SK-N-SH (cell line): ENCODE data around the gene PNMA1. TPM values are rescaled to one million over a fixed set of nuclear protein-coding genes. Genes with fewer than 3 reads are reported as not detected.

Experiments
- CTCF ChIA-PET: fragments of 300-600, 350-600 bp; formaldehyde crosslinking; extraction: SDS; loops from one replicate; lab custom pipeline; 2021; lab: Yijun Ruan, JAX
- POLR2A ChIA-PET: fragments of 350-600 bp; sonication (Branson Sonifier 250); formaldehyde crosslinking; extraction: SDS; loops from one replicate; lab custom pipeline; 2020; ENCODE audit warnings: antibody characterized with exemption, inconsistent platforms; lab: Yijun Ruan, JAX
- DNase-seq: peaks from one replicate; pipeline ENCODE4 v3.0.0; 2012
- H2AFZ ChIP-seq: fragments of 200-600 bp; sonication (generic); 2 replicates; pipeline ENCODE4 v1.8.1; 2016; ENCODE audit warnings: antibody characterized with exemption, mild to moderate bottlenecking, low read depth
- H3F3A ChIP-seq: fragments of 200-600 bp; sonication (generic); replicated peaks from 2 replicates; pipeline ENCODE3; 2016; ENCODE audit warnings: antibody characterized with exemption, mild to moderate bottlenecking; ENCODE audit not compliant: insufficient read depth
- H3K27ac ChIP-seq, 2 experiments: fragments of 200-500 bp in 1 of 2; fragments of 200-600 bp in 1 of 2; sonication (Bioruptor generic) in 1 of 2; sonication (generic), shearing (Covaris generic) in 1 of 2; 2 replicates each; pipeline versions ENCODE4 v1.5.1 to v1.6.1; 2014 to 2016; ENCODE audit warnings: low read depth in 2 of 2, inconsistent platforms in 1 of 2, low read length in 1 of 2, mild to moderate bottlenecking in 1 of 2, mixed read lengths in 1 of 2
- H3K27me3 ChIP-seq: fragments of 200-600 bp; sonication (generic), shearing (Covaris generic); 2 replicates; pipeline ENCODE4 v1.6.1; 2016; ENCODE audit warnings: mixed run types; ENCODE audit not compliant: insufficient read depth
- H3K36me3 ChIP-seq, 2 experiments: fragments of 200-500 bp in 1 of 2; fragments of 200-600 bp in 1 of 2; sonication (Bioruptor generic) in 1 of 2; sonication (generic) in 1 of 2; replicated peaks in 1 of 2; 2 replicates each; pipeline versions ENCODE3 to v1.5.1; 2014 to 2016; ENCODE audit warnings: low read length in 1 of 2, mild to moderate bottlenecking in 1 of 2; ENCODE audit not compliant: insufficient read depth in 2 of 2, control insufficient read depth in 1 of 2
- H3K4me1 ChIP-seq, 2 experiments: fragments of 200-500 bp in 1 of 2; fragments of 200-600 bp in 1 of 2; sonication (Bioruptor generic) in 1 of 2; sonication (generic), shearing (Covaris generic) in 1 of 2; 2 replicates each; pipeline versions ENCODE4 v1.5.1 to v1.6.1; 2014 to 2016; ENCODE audit warnings: low read depth in 1 of 2, low read length in 1 of 2, mixed run types in 1 of 2; ENCODE audit not compliant: insufficient read depth in 2 of 2, control insufficient read depth in 1 of 2
- H3K4me2 ChIP-seq: fragments of 200-600 bp; sonication (generic), shearing (Covaris generic); 2 replicates; pipeline ENCODE4 v1.6.1; 2017; ENCODE audit warnings: mixed run types
- H3K4me3 ChIP-seq, 2 experiments: fragments of 200-500 bp in 1 of 2; fragments of 200-600 bp in 1 of 2; sonication (Bioruptor generic) in 1 of 2; sonication (generic), shearing (Covaris generic) in 1 of 2; 2 replicates each; pipeline versions ENCODE4 v1.5.1 to v1.8.1; 2014 to 2016; ENCODE audit warnings: low read depth in 2 of 2, inconsistent platforms in 1 of 2, low read length in 1 of 2, mild to moderate bottlenecking in 1 of 2, mixed read lengths in 1 of 2, moderate library complexity in 1 of 2
- H3K79me2 ChIP-seq: fragments of 200-600 bp; sonication (generic); 2 replicates; pipeline ENCODE4 v1.8.1; 2017; ENCODE audit warnings: mild to moderate bottlenecking; ENCODE audit not compliant: insufficient read depth
- H3K9ac ChIP-seq: fragments of 200-600 bp; sonication (generic); 2 replicates; pipeline ENCODE4 v1.6.1; 2017; ENCODE audit warnings: mixed run types
- H3K9me2 ChIP-seq: fragments of 200-600 bp; sonication (generic); 2 replicates; pipeline ENCODE4 v1.6.1; 2017; ENCODE audit warnings: mixed run types
- H3K9me3 ChIP-seq: fragments of 200-600 bp; sonication (generic); 2 replicates; pipeline ENCODE4 v1.6.1; 2017; ENCODE audit warnings: mixed run types, mild to moderate bottlenecking, moderate library complexity
- H4K20me1 ChIP-seq: fragments of 200-600 bp; sonication (generic); 2 replicates; pipeline ENCODE4 v1.6.1; 2017; ENCODE audit warnings: mild to moderate bottlenecking, mixed run types; ENCODE audit not compliant: insufficient read depth
- EP300 ChIP-seq, 2 experiments: IDR thresholded peaks; 2 replicates each; pipeline versions ENCODE4 v1.4.0 to v1.6.1; 2012; ENCODE audit warnings: borderline replicate concordance in 1 of 2, low read depth in 1 of 2, low read length in 1 of 2
- FOXJ3 ChIP-seq: sonication (generic); formaldehyde crosslinking; IDR thresholded peaks from 2 replicates; pipeline ENCODE4 v1.5.1; 2020; ENCODE audit warnings: mild to moderate bottlenecking, missing genetic modification reagents
- GATA2 ChIP-seq: sonication (generic); formaldehyde crosslinking; IDR thresholded peaks from 2 replicates; pipeline ENCODE4 v1.5.0; 2020; ENCODE audit warnings: mild to moderate bottlenecking, missing genetic modification reagents
- JUND ChIP-seq: IDR thresholded peaks from 2 replicates; pipeline ENCODE4 v1.4.0; 2012
- MEF2A ChIP-seq: IDR thresholded peaks from 2 replicates; pipeline ENCODE4 v1.4.0; 2012; ENCODE audit warnings: low read depth, borderline replicate concordance
- NFIC ChIP-seq: IDR thresholded peaks from 2 replicates; pipeline ENCODE4 v1.4.0; 2012; ENCODE audit warnings: borderline replicate concordance
- NRF1 ChIP-seq: IDR thresholded peaks from 2 replicates; pipeline ENCODE4 v1.6.1; 2012; ENCODE audit warnings: low read depth, mild to moderate bottlenecking, low read length
- PBX3 ChIP-seq: IDR thresholded peaks from 2 replicates; pipeline ENCODE4; 2012
- POLR2AphosphoS5 ChIP-seq: IDR thresholded peaks from 2 replicates; pipeline ENCODE4 v1.6.1; 2012; ENCODE audit warnings: low read depth, low read length
- RAD21 ChIP-seq: IDR thresholded peaks from 2 replicates; pipeline ENCODE4 v1.6.1; 2012; ENCODE audit warnings: mild to moderate bottlenecking, low read length
- REST ChIP-seq: IDR thresholded peaks from 2 replicates; pipeline ENCODE4 v1.6.1; 2012; ENCODE audit warnings: mild to moderate bottlenecking, low read depth, low read length, moderate library complexity
- RFX5 ChIP-seq: IDR thresholded peaks from 2 replicates; pipeline ENCODE4 v1.6.1; 2012; ENCODE audit warnings: mild to moderate bottlenecking, improper control_type of control experiment, low read length
- RXRA ChIP-seq: IDR thresholded peaks from 2 replicates; pipeline ENCODE4 v1.4.0; 2012; ENCODE audit warnings: low read depth, mild to moderate bottlenecking, borderline replicate concordance
- SIN3A ChIP-seq: IDR thresholded peaks from 2 replicates; pipeline ENCODE4 v1.6.1; 2012; ENCODE audit warnings: low read depth, mild to moderate bottlenecking, low read length, moderate library complexity, borderline replicate concordance
- SMC3 ChIP-seq: IDR thresholded peaks from 2 replicates; pipeline ENCODE4 v1.6.1; 2012; ENCODE audit warnings: low read depth, low read length, improper control_type of control experiment
- TAF1 ChIP-seq: IDR thresholded peaks from 2 replicates; pipeline ENCODE4 v1.6.1; 2012; ENCODE audit warnings: low read depth, mild to moderate bottlenecking, low read length, moderate library complexity, borderline replicate concordance
- TCF12 ChIP-seq: IDR thresholded peaks from 2 replicates; pipeline ENCODE4 v1.4.0; 2012
- YY1 ChIP-seq: IDR thresholded peaks from 2 replicates; pipeline ENCODE4 v1.4.0; 2012; ENCODE audit warnings: low read depth, mild to moderate bottlenecking
- WGBS: methylation state at CpG from one replicate; pipeline ENCODE4 v1.1.6; 2017; ENCODE audit warnings: low lambda C conversion rate; 5-methylcytosine and 5-hydroxymethylcytosine counted together
- polyA plus RNA-seq, 3 experiments: library from polyadenylated mRNA; depleted of rRNA; stranded (reverse); fragments of >200 nt; gene quantifications; 2 replicates each; pipeline ENCODE4 v1.2.3, GENCODE V29; 2012
- TF ChIP-seq, protein P1 (sequence below): fragments of 200-600 bp; sonication (generic); IDR thresholded peaks from 2 replicates; pipeline ENCODE4 v1.6.1; 2017; ENCODE audit warnings: antibody characterized with exemption, mild to moderate bottlenecking, moderate library complexity
- TF ChIP-seq, protein P2 (sequence below): fragments of 150-350 bp; IDR thresholded peaks from 2 replicates; pipeline ENCODE4 v1.6.1; 2017; ENCODE audit warnings: antibody characterized with exemption, low read length, low read depth, borderline replicate concordance

PNMA1 gene
- polyA plus RNA-seq, 1 of the 3 experiments (the other 2 are of a cell fraction): 31.5 TPM

GRCh38 chr14:73663548-73664212 lies 50.5 kb downstream of the PNMA1 start:
- Histone ChIP-seq H3K9me3 (no peaks in the 10 kb centered on the region), H3K27ac (no peak overlapping the region), H3K79me2 (peaks cover 3% of the 10 kb centered on the region; the same call in 1 of the 2 replicates), H3K36me3 (peaks cover 3 to 27% of the 10 kb centered on the region in 2 experiments), H3K9ac (no peak overlapping the region), H3K4me1 (no peaks in the 10 kb centered on the region), H3K27me3 (no peaks in the 10 kb centered on the region), H3K4me2 (no peak overlapping the region), H4K20me1 (no peaks in the 10 kb centered on the region), H3K9me2 (no peaks in the 10 kb centered on the region), H2AFZ (no peak overlapping the region), H3K4me3 (no peak overlapping the region), H3F3A (peaks cover 27% of the 10 kb centered on the region)
- TF ChIP-seq POLR2AphosphoS5 (no peak), RAD21 (no peak), TAF1 (no peak), GATA2 (CRISPR knock-in tag) (no peak), JUND (no peak), REST (no peak), RFX5 (no peak), TCF12 (no peak), RXRA (no peak)
- CTCF ChIA-PET: interaction anchor here (3.4 kb wide), 1 partner anchor 30 kb away, joined by 12 read pairs; no protein-coding TSS in a partner anchor
- POLR2A ChIA-PET: no interaction called here
- no peak for DNase-seq

- Histone ChIP-seq H3K27me3 (no peaks in the 10 kb centered on the region), H2AFZ (no peak overlapping the region; the same call in 1 of the 2 replicates), H3K9me3 (no peaks in the 10 kb centered on the region), H3K27ac (peak overlapping the region in 1 of 2 experiments; percentile 59; a peak in 2 of 4 replicates), H3K79me2 (peaks cover 5% of the 10 kb centered on the region; the same call in 1 of the 2 replicates), H3K4me3 (no peak overlapping the region), H3K9ac (no peak overlapping the region), H3K36me3 (peaks cover 3 to 27% of the 10 kb centered on the region in 2 experiments), H3F3A (peaks cover 27% of the 10 kb centered on the region), H3K9me2 (no peaks in the 10 kb centered on the region), H3K4me1 (no peaks in the 10 kb centered on the region), H4K20me1 (no peaks in the 10 kb centered on the region), H3K4me2 (no peak overlapping the region)
- POLR2A ChIA-PET: no interaction called here
- peak; percentile 15 for DNase-seq
- CTCF ChIA-PET: interaction anchor here (0.9 to 3.4 kb wide), 2 partner anchors 29 to 150 kb away, joined by 3 to 12 read pairs; no protein-coding TSS in a partner anchor
- 33% methylated on average over 1 of the region's 1 CpG for WGBS
- no peak for TF ChIP-seq MEF2A
- TF ChIP-seq EP300 (IDR thresholded peaks at IDR 0.05; ENCODE audit: borderline replicate concordance in 1 of 2, low read depth in 1 of 2, low read length in 1 of 2): 0 out of 4 replicates have a peak, but pooled peaks of 1 of the 2 experiments have one; percentile 16
- 0 out of 2 replicates have a peak, but pooled peaks have one; percentile 24 for TF ChIP-seq SMC3
- no peak for TF ChIP-seq YY1
- TF ChIP-seq NRF1: no peak
- TF ChIP-seq, protein P1, sequence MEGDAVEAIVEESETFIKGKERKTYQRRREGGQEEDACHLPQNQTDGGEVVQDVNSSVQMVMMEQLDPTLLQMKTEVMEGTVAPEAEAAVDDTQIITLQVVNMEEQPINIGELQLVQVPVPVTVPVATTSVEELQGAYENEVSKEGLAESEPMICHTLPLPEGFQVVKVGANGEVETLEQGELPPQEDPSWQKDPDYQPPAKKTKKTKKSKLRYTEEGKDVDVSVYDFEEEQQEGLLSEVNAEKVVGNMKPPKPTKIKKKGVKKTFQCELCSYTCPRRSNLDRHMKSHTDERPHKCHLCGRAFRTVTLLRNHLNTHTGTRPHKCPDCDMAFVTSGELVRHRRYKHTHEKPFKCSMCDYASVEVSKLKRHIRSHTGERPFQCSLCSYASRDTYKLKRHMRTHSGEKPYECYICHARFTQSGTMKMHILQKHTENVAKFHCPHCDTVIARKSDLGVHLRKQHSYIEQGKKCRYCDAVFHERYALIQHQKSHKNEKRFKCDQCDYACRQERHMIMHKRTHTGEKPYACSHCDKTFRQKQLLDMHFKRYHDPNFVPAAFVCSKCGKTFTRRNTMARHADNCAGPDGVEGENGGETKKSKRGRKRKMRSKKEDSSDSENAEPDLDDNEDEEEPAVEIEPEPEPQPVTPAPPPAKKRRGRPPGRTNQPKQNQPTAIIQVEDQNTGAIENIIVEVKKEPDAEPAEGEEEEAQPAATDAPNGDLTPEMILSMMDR: peak; percentile 73
- no peak for TF ChIP-seq GATA2 (CRISPR knock-in tag)
- TF ChIP-seq, protein P2, sequence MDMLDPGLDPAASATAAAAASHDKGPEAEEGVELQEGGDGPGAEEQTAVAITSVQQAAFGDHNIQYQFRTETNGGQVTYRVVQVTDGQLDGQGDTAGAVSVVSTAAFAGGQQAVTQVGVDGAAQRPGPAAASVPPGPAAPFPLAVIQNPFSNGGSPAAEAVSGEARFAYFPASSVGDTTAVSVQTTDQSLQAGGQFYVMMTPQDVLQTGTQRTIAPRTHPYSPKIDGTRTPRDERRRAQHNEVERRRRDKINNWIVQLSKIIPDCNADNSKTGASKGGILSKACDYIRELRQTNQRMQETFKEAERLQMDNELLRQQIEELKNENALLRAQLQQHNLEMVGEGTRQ: no peak
- TF ChIP-seq FOXJ3: no peak
- peak; percentile 86 for TF ChIP-seq JUND
- 0 out of 2 replicates have a peak, but pooled peaks have one; percentile 30 for TF ChIP-seq SIN3A
- peak; percentile 70; the same call in 1 of the 2 replicates for TF ChIP-seq NFIC
- peak; percentile 59; the same call in 1 of the 2 replicates for TF ChIP-seq PBX3
Observed at GRCh38 chr14:73662487-73662943, 51.7 kb downstream of the PNMA1 start.
